Cerebellar nuclear complex (tissue), 1 donor: ENCODE measurements around the gene PF4V1.

ENCODE experiments used
- DNase-seq, 2 experiments: peaks; one replicate each; lab custom pipeline; 2025; lab: John Stamatoyannopoulos, UW

PF4V1 gene, protein sequence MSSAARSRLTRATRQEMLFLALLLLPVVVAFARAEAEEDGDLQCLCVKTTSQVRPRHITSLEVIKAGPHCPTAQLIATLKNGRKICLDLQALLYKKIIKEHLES

GRCh38 chr4:73853246-73853704, at the start of gene PF4V1:
Gene PF4V1, plus strand, starts transcription at chr4:73853296. Its CDS starts 67 bp downstream, at chr4:73853363.
- no peak for DNase-seq

- DNase-seq = no peak
Observed at GRCh38 chr4:73810191-73810590, 42.9 kb upstream of the PF4V1 start.

GRCh38 chr4:73811841-73812240, 41.3 kb upstream of the PF4V1 start:
- DNase-seq = no peak

GRCh38 chr4:73814679-73815078, 38.4 kb upstream of the PF4V1 start:
- no peak for DNase-seq

DNA sequence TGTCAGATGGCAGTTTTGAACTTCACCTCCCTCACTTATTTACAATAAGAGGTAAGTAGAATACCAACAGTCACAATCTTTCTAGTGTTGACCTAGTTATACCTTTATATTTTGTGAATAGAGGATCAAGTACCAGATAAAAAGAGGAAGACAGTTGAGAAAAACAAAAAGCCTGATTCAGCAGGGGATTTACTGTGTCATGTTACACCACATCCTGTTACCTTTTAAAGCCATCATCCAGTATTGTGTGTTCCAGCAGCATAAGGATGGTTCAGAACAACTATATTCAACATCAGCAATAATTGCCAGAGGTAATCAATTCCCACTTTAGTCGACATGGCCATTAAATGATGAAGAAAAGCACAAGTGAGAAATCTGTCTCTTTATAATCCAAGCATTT, 38.0 kb upstream of the PF4V1 start:
- DNase-seq = no peak

- DNase-seq = no peak
Observed at GRCh38 chr4:73816814-73817213, 36.3 kb upstream of the PF4V1 start.

- no peak for DNase-seq
Observed at GRCh38 chr4:73817341-73817740, 35.8 kb upstream of the PF4V1 start.

DNA sequence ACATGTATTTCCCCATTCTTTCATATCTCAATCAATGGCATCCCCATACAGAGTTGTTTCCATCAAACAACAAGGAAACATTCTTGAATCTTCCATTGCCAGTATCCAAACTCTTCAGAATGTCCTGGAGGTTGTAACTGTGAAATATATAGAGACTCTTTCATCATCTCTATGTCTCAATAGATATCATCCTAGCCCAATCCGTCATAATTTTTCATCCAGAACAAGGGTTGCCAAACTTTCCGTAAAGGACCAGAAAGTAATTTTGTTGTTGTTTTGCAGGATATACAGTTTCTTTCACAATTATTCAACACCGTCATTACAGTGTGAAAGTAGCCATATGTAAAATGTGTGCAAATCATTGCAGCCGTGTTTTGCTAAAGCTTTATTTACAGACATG, 31.8 kb upstream of the PF4V1 start:
- DNase-seq = no peak

- no peak for DNase-seq
Observed at GRCh38 chr4:73822389-73822788, 30.7 kb upstream of the PF4V1 start.

GRCh38 chr4:73822812-73823504, 30.1 kb upstream of the PF4V1 start:
- no peak for DNase-seq

GRCh38 chr4:73823760-73824159, 29.3 kb upstream of the PF4V1 start:
- DNase-seq = no peak

- no peak for DNase-seq
Observed at GRCh38 chr4:73828956-73829355, 24.1 kb upstream of the PF4V1 start.

GRCh38 chr4:73831569-73831968, 21.5 kb upstream of the PF4V1 start:
- DNase-seq = no peak

- no peak for DNase-seq
Observed at GRCh38 chr4:73832651-73833237, 20.4 kb upstream of the PF4V1 start.

DNA sequence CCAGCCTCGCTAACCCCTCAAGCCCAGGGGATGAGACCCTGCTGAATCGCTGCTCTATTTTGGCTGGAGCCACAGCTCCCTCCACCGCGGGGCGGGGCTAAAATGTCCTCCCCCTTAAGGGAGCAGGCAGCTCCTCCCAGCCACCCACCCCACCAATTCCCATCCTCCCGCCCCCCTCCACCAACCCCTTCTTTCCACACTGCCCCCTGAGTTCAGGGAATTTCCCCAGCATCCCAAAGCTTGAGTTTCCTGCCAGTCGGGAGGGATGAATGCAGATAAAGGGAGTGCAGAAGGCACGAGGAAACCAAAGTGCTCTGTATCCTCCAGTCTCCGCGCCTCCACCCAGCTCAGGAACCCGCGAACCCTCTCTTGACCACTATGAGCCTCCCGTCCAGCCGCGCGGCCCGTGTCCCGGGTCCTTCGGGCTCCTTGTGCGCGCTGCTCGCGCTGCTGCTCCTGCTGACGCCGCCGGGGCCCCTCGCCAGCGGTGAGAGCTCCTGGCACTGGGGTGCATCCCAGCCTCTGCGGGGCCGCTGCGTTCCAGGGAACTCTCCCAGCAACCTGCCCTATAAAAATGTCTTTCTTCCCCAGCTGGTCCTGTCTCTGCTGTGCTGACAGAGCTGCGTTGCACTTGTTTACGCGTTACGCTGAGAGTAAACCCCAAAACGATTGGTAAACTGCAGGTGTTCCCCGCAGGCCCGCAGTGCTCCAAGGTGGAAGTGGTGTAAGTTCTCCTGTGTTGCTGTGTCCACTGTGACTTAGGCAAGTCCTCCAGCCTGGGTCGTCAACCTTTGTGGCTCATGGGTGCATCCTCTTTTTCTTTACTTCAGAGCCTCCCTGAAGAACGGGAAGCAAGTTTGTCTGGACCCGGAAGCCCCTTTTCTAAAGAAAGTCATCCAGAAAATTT, 16.5 kb upstream of the PF4V1 start, which contains the start of gene CXCL6:
Gene CXCL6, plus strand, starts transcription at position 306 of the 907 bp plus-strand sequence. Its CDS starts 73 bp downstream, at position 379.
- DNase-seq = no peak

- no peak for DNase-seq
Observed at GRCh38 chr4:73839071-73839470, 14.0 kb upstream of the PF4V1 start.

GRCh38 chr4:73839715-73840114, 13.4 kb upstream of the PF4V1 start:
- no peak for DNase-seq

DNA sequence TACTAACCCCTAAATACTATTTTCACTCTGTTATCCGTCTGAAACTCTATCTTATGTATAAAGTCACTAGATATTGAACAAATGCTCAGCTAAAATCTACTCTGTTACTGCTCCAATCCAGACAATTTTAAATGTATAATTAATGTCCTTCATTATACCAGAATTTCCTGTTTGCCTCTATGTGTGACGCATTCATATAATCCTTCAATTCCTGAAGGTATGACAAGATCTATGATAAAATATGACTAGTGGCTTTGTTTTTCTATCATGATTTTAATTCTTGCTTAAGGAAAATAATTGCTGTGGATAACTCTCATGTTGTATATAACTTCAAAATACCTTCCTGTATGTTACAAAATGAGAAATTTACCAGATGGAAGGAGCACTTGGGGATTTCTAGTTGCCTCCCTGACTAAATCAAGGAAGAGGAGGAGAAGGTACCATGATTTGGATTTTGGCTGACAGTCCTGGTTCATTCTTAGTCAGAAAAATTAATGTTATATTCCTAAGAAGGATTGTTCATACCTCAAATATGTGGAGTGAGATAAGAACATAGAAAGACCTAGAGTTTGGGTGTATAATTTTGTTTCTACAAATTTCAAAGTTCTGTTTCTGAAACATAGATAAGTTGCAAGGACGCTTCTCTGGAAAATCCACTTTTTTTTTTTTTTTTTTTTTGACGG, 11.7 kb upstream of the PF4V1 start:
- DNase-seq = no peak

GRCh38 chr4:73842696-73843095, 10.4 kb upstream of the PF4V1 start:
- no peak for DNase-seq

DNA sequence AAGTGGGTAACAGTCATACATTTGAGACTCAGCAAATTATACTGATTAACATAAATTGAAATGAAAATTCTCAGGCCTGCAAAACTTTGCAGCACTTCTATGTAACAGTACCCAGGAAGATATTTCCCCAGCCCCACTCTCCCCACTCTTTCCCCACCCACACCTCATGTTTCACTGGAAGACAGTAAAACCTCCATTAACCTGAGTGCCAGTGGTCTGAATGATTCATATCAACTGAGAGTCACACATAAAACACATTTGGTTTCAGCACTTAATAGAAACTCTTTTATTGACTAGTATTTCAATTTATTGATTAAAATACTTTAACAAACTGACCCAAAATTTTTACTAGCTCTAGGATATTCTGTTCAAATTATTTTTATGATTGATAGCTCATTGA, 9.7 kb upstream of the PF4V1 start:
- no peak for DNase-seq

GRCh38 chr4:73844345-73844744, 8.8 kb upstream of the PF4V1 start:
- DNase-seq = no peak

- DNase-seq = no peak
Observed at GRCh38 chr4:73844806-73845205, 8.3 kb upstream of the PF4V1 start.
